ENCODE data around the gene NOXO1. TPM values are rescaled to one million over a fixed set of nuclear protein-coding genes. Genes with fewer than 3 reads are reported as not detected.
"Not testable (repeated sequence)": the region's sequence is repeated elsewhere in the genome, so short reads cannot be mapped to it uniquely, and the experiment has no call there.

Gene NOXO1
- polyA plus RNA-seq, 3 donors, result 0.09 TPM; not detected in 2

GRCh38 chr16:2015117-2015946, 34.1 kb upstream of the NOXO1 start:
- no peaks in the 10 kb centered on the region for H3K79me2 ChIP-seq (ENCODE audit: insufficient read depth, low read length)
- Mint-ChIP-seq H3K27me3 (ENCODE audit: low read depth in 3 of 3) (peaks cover 12 to 35% (median 31%) of the 10 kb centered on the region in 3 donors), H3K27ac (peak overlapping the region; percentile 79 to 93 (median 89)), H3K9me3 (peaks cover 0 to 7% (median 0%) of the 10 kb centered on the region in 7 donors), H3K36me3 (no peaks in the 10 kb centered on the region), H3K4me1 (peaks cover 17% of the 10 kb centered on the region), H3K4me3 (peak overlapping the region in 1 of 2 donors; percentile 30)
- intact Hi-C loops (cut with micrococcal nuclease), result no loop called here
- peak overlapping the region; percentile 20 for H3K9ac ChIP-seq (ENCODE audit: insufficient read depth, low read length, poor library complexity, severe bottlenecking)
- TF ChIP-seq, protein P1, sequence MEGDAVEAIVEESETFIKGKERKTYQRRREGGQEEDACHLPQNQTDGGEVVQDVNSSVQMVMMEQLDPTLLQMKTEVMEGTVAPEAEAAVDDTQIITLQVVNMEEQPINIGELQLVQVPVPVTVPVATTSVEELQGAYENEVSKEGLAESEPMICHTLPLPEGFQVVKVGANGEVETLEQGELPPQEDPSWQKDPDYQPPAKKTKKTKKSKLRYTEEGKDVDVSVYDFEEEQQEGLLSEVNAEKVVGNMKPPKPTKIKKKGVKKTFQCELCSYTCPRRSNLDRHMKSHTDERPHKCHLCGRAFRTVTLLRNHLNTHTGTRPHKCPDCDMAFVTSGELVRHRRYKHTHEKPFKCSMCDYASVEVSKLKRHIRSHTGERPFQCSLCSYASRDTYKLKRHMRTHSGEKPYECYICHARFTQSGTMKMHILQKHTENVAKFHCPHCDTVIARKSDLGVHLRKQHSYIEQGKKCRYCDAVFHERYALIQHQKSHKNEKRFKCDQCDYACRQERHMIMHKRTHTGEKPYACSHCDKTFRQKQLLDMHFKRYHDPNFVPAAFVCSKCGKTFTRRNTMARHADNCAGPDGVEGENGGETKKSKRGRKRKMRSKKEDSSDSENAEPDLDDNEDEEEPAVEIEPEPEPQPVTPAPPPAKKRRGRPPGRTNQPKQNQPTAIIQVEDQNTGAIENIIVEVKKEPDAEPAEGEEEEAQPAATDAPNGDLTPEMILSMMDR (IDR thresholded peaks at IDR 0.05), result no peak
- no peaks in the 10 kb centered on the region for H3K9me3 ChIP-seq (replicated peaks in 1 of 2; ENCODE audit: control insufficient read depth in 1 of 2, insufficient read depth in 1 of 2, low read length in 2 of 2)
- no peak overlapping the region for H3K4me2 ChIP-seq (replicated peaks; ENCODE audit: extremely low read depth, low read length, poor library complexity, severe bottlenecking)
- H3K27ac ChIP-seq (ENCODE audit: low read depth in 1 of 2, low read length in 2 of 2), result peak overlapping the region; percentile 63 to 67
- peak; percentile 49 to 77 (median 72) for DNase-seq
- no peaks in the 10 kb centered on the region for H3K36me3 ChIP-seq (replicated peaks in 1 of 2; ENCODE audit: control insufficient read depth in 1 of 2, insufficient read depth in 2 of 2, low read length in 2 of 2)
- peaks cover 11 to 32% of the 10 kb centered on the region in 2 donors for H3K4me1 ChIP-seq (ENCODE audit: control insufficient read depth in 1 of 2, insufficient read depth in 2 of 2, low read length in 2 of 2)
- WGBS (ENCODE audit: insufficient coverage), result 55% methylated on average over 10 of the region's 24 CpGs
- H3K27me3 ChIP-seq (ENCODE audit: control insufficient read depth in 2 of 2, insufficient read depth in 2 of 2, low read length in 2 of 2), result peaks cover 12 to 17% of the 10 kb centered on the region in 2 donors
- no peaks in the 10 kb centered on the region for H4K20me1 ChIP-seq (ENCODE audit: insufficient read depth, low read length)
- H3K4me3 ChIP-seq (replicated peaks in 1 of 3; ENCODE audit: low read depth in 2 of 3, low read length in 3 of 3), result no peak overlapping the region
- peak overlapping the region; percentile 25 for H2AFZ ChIP-seq (ENCODE audit: insufficient read depth, low read depth, low read length, poor library complexity, severe bottlenecking)

DNA sequence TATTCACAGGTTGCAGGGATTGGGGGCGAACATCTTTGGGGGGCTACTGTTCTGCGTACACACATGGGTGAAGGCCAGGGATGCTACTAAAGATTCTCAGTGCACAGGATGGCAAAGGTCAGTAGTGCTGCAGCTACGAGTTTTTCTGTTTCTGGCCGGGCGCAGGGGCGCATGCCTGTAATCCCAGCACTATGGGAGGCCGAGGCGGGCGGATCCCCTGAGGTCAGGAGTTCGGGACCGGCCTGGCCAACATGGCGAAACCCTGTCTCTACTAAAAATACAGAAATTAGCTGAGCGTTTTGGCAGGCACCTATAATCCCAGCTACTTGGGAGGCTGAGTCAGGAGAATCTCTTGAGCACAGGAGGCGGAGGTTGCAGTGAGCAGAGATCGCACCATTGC, 32.3 kb upstream of the NOXO1 start:
- Histone ChIP-seq H3K27me3 (ENCODE audit: control insufficient read depth in 2 of 2, insufficient read depth in 2 of 2, low read length in 2 of 2) (peaks cover 0 to 2% of the 10 kb centered on the region in 2 donors), H2AFZ (ENCODE audit: insufficient read depth, low read depth, low read length, poor library complexity, severe bottlenecking) (no peak overlapping the region), H3K36me3 (replicated peaks in 1 of 2; ENCODE audit: control insufficient read depth in 1 of 2, insufficient read depth in 2 of 2, low read length in 2 of 2) (no peaks in the 10 kb centered on the region), H3K27ac (ENCODE audit: low read depth in 1 of 2, low read length in 2 of 2) (no peak overlapping the region), H3K4me3 (replicated peaks in 1 of 3; ENCODE audit: low read depth in 2 of 3, low read length in 3 of 3) (no peak overlapping the region), H3K9ac (ENCODE audit: insufficient read depth, low read length, poor library complexity, severe bottlenecking) (no peak overlapping the region), H3K79me2 (ENCODE audit: insufficient read depth, low read length) (peaks cover 9% of the 10 kb centered on the region), H3K4me1 (ENCODE audit: control insufficient read depth in 1 of 2, insufficient read depth in 2 of 2, low read length in 2 of 2) (peaks cover 23 to 40% of the 10 kb centered on the region in 2 donors), H3K4me2 (replicated peaks; ENCODE audit: extremely low read depth, low read length, poor library complexity, severe bottlenecking) (no peak overlapping the region), H3K9me3 (replicated peaks in 1 of 2; ENCODE audit: control insufficient read depth in 1 of 2, insufficient read depth in 1 of 2, low read length in 2 of 2) (no peaks in the 10 kb centered on the region), H4K20me1 (ENCODE audit: insufficient read depth, low read length) (peaks cover 2% of the 10 kb centered on the region)
- TF ChIP-seq, protein P1 (IDR thresholded peaks at IDR 0.05), result no peak
- whole genome bisulfite sequencing (ENCODE audit: insufficient coverage), result 99% methylated on average over 8 of the region's 15 CpGs
- Mint-ChIP-seq H3K27me3 (ENCODE audit: low read depth in 3 of 3) (peaks cover 2 to 20% (median 13%) of the 10 kb centered on the region in 3 donors), H3K4me1 (peaks cover 27% of the 10 kb centered on the region), H3K4me3 (no peak overlapping the region), H3K9me3 (peaks cover 0 to 2% (median 0%) of the 10 kb centered on the region in 7 donors), H3K36me3 (no peaks in the 10 kb centered on the region), H3K27ac (peak overlapping the region in 1 of 7 donors; percentile 41)
- no peak for DNase-seq
- intact Hi-C loops (cut with micrococcal nuclease), result no loop called here

DNA sequence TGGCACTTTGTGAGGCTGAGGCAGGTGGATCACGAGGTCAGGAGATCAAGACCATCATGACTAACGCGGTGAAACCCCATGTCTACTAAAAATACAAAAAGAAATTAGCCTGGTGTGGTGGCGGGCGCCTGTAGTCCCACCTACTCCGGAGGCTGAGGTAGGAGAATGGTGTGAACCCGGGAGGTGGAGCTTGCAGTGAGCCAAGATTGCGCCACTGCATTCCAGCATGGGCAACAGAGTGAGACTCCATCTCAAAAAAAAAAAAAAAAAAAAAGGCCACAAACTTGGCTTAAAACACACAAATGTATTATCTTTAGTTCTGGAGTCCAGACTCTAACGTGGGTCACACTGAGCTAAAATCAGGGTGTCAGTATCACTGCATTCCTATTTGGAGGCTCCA, 30.5 kb upstream of the NOXO1 start:
- H3K27me3 ChIP-seq (ENCODE audit: control insufficient read depth in 2 of 2, insufficient read depth in 2 of 2, low read length in 2 of 2); H3K36me3 Mint-ChIP-seq; H3K9me3 Mint-ChIP-seq; H3K9ac ChIP-seq (ENCODE audit: insufficient read depth, low read length, poor library complexity, severe bottlenecking); H3K4me3 ChIP-seq (replicated peaks in 1 of 3; ENCODE audit: low read depth in 2 of 3, low read length in 3 of 3); intact Hi-C loops (cut with micrococcal nuclease); H2AFZ ChIP-seq (ENCODE audit: insufficient read depth, low read depth, low read length, poor library complexity, severe bottlenecking); H3K36me3 ChIP-seq (replicated peaks in 1 of 2; ENCODE audit: control insufficient read depth in 1 of 2, insufficient read depth in 2 of 2, low read length in 2 of 2); H3K27ac ChIP-seq (ENCODE audit: low read depth in 1 of 2, low read length in 2 of 2); H3K4me3 Mint-ChIP-seq; H3K27me3 Mint-ChIP-seq (ENCODE audit: low read depth in 3 of 3); H3K9me3 ChIP-seq (replicated peaks in 1 of 2; ENCODE audit: control insufficient read depth in 1 of 2, insufficient read depth in 1 of 2, low read length in 2 of 2); DNase-seq; H3K4me2 ChIP-seq (replicated peaks; ENCODE audit: extremely low read depth, low read length, poor library complexity, severe bottlenecking): not testable (repeated sequence)
- peaks cover 39 to 58% of the 10 kb centered on the region in 2 donors for H3K4me1 ChIP-seq (ENCODE audit: control insufficient read depth in 1 of 2, insufficient read depth in 2 of 2, low read length in 2 of 2)
- peaks cover 20% of the 10 kb centered on the region for H4K20me1 ChIP-seq (ENCODE audit: insufficient read depth, low read length)
- H3K27ac Mint-ChIP-seq, result peak overlapping the region in 3 of 7 donors; percentile 26 to 50 (median 50)
- peaks cover 44% of the 10 kb centered on the region for H3K4me1 Mint-ChIP-seq
- WGBS (ENCODE audit: insufficient coverage), result 40% methylated on average over 2 of the region's 9 CpGs
- H3K79me2 ChIP-seq (ENCODE audit: insufficient read depth, low read length), result peaks cover 27% of the 10 kb centered on the region
